Measurements from ENCODE around the gene CFAP221. TPM values are rescaled to one million over a fixed set of nuclear protein-coding genes. Genes with fewer than 3 reads are reported as not detected.

CFAP221 gene
- total RNA-seq, 1 donor from 2014 or later = 26.3 TPM

GRCh38 chr2:119696494-119697030, 152.3 kb downstream of the CFAP221 start:
- Histone ChIP-seq H3K4me1 (peaks cover 15% of the 10 kb centered on the region), H3K9me3 (no peaks in the 10 kb centered on the region), H3K27ac (no peak overlapping the region), H3K36me3 (no peaks in the 10 kb centered on the region), H3K4me3 (no peak overlapping the region), H3K27me3 (no peaks in the 10 kb centered on the region)
- ATAC-seq = no peak
- TF ChIP-seq, protein P1, sequence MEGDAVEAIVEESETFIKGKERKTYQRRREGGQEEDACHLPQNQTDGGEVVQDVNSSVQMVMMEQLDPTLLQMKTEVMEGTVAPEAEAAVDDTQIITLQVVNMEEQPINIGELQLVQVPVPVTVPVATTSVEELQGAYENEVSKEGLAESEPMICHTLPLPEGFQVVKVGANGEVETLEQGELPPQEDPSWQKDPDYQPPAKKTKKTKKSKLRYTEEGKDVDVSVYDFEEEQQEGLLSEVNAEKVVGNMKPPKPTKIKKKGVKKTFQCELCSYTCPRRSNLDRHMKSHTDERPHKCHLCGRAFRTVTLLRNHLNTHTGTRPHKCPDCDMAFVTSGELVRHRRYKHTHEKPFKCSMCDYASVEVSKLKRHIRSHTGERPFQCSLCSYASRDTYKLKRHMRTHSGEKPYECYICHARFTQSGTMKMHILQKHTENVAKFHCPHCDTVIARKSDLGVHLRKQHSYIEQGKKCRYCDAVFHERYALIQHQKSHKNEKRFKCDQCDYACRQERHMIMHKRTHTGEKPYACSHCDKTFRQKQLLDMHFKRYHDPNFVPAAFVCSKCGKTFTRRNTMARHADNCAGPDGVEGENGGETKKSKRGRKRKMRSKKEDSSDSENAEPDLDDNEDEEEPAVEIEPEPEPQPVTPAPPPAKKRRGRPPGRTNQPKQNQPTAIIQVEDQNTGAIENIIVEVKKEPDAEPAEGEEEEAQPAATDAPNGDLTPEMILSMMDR (IDR thresholded peaks at IDR 0.05) = no peak
- intact Hi-C loops (cut with DNase I) = no loop called here
- DNase-seq = no peak

- intact Hi-C loops (cut with DNase I) = no loop called here
- no peak overlapping the region for H3K4me3 ChIP-seq
- H3K27me3 ChIP-seq = no peaks in the 10 kb centered on the region
- no peaks in the 10 kb centered on the region for H3K36me3 ChIP-seq
- no peak for ATAC-seq
- DNase-seq = no peak
- TF ChIP-seq, protein P1 (IDR thresholded peaks at IDR 0.05) = no peak
- no peak overlapping the region for H3K27ac ChIP-seq
- H3K4me1 ChIP-seq = peaks cover 15% of the 10 kb centered on the region
- H3K9me3 ChIP-seq = no peaks in the 10 kb centered on the region
These were observed 153.2 kb downstream of the CFAP221 start for GRCh38 chr2:119697290-119698020.

GRCh38 chr2:119698246-119698645, 154.0 kb downstream of the CFAP221 start:
- Histone ChIP-seq H3K36me3 (no peaks in the 10 kb centered on the region), H3K9me3 (no peaks in the 10 kb centered on the region), H3K27me3 (no peaks in the 10 kb centered on the region), H3K4me3 (no peak overlapping the region), H3K4me1 (peaks cover 15% of the 10 kb centered on the region), H3K27ac (no peak overlapping the region)
- DNase-seq (no peak), ATAC-seq (no peak)
- TF ChIP-seq, protein P1 (IDR thresholded peaks at IDR 0.05) = no peak
- intact Hi-C loops (cut with DNase I) = no loop called here

DNA sequence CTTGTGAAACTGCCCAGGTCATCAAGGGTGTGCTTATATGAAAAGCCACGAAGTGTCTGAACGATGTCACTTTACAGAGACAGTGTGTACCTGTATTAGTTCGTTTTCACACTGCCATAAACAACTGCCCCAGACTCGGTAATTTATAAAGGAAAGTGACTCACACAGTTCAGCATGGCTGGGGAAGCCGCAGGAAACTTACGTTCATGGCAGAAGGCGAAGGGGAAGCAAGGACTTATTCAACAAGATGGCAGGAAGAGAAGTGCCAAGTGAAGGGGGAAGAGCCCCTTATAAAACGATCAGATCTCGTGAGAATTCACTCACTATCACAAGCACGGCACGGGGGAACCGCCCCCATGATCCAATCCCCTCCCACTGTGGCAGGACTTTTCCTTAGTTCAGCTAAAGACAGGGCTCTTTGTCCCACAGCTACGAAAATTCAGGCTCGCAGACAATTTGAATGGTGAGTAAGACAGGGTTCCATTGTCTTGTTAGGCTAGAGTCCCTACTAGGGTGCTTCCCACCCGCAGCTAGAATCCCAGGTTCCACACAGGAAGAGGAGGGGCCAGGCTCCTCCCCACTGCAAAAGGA, 154.9 kb downstream of the CFAP221 start:
- no peaks in the 10 kb centered on the region for H3K9me3 ChIP-seq
- TF ChIP-seq, protein P1 (IDR thresholded peaks at IDR 0.05) = no peak
- intact Hi-C loops (cut with DNase I) = no loop called here
- no peaks in the 10 kb centered on the region for H3K27me3 ChIP-seq
- no peak overlapping the region for H3K4me3 ChIP-seq
- H3K36me3 ChIP-seq = no peaks in the 10 kb centered on the region
- DNase-seq (no peak), ATAC-seq (no peak)
- no peak overlapping the region for H3K27ac ChIP-seq
- peaks cover 15% of the 10 kb centered on the region for H3K4me1 ChIP-seq

GRCh38 chr2:119700866-119701265, 156.6 kb downstream of the CFAP221 start:
- Histone ChIP-seq H3K27ac (no peak overlapping the region), H3K4me3 (no peak overlapping the region), H3K9me3 (no peaks in the 10 kb centered on the region), H3K4me1 (no peaks in the 10 kb centered on the region), H3K36me3 (no peaks in the 10 kb centered on the region), H3K27me3 (no peaks in the 10 kb centered on the region)
- TF ChIP-seq, protein P1 (IDR thresholded peaks at IDR 0.05) = no peak
- intact Hi-C loops (cut with DNase I) = no loop called here
- ATAC-seq = no peak
- no peak for DNase-seq

Measured in upper lobe of right lung (tissue), 1 donor.